BLaER1 (cell line): ENCODE data around the gene CTSG.
A peak's percentile ranks its signal among the peaks of the same experiment; 100 is the strongest.

Source experiments
- H3K27ac ChIP-seq: shearing (Covaris generic); formaldehyde crosslinking; 2 replicates; pipeline ENCODE4 v1.8.1; 2022
- H3K27me3 ChIP-seq: shearing (Covaris generic); formaldehyde crosslinking; 2 replicates; pipeline ENCODE4 v1.8.1; 2022
- H3K36me3 ChIP-seq: shearing (Covaris generic); formaldehyde crosslinking; 2 replicates; pipeline ENCODE4 v1.8.1; 2022
- H3K4me1 ChIP-seq: shearing (Covaris generic); formaldehyde crosslinking; 2 replicates; pipeline ENCODE4 v1.8.1; 2022
- H3K4me2 ChIP-seq: shearing (Covaris generic); formaldehyde crosslinking; 2 replicates; pipeline ENCODE4 v1.8.1; 2022
- H3K4me3 ChIP-seq: shearing (Covaris generic); formaldehyde crosslinking; 2 replicates; pipeline ENCODE4 v1.8.1; 2022
- H3K9ac ChIP-seq: shearing (Covaris generic); formaldehyde crosslinking; 2 replicates; pipeline ENCODE4 v1.8.1; 2022
- H3K9me3 ChIP-seq: shearing (Covaris generic); formaldehyde crosslinking; 2 replicates; pipeline ENCODE4 v1.8.1; 2022
- H4K20me1 ChIP-seq: shearing (Covaris generic); formaldehyde crosslinking; 2 replicates; pipeline ENCODE4 v1.8.1; 2022
- Cebpa-rat ChIP-seq: shearing (Covaris generic); IDR thresholded peaks from 2 replicates; pipeline ENCODE4 v1.8.1; 2022

The CTSG gene, protein sequence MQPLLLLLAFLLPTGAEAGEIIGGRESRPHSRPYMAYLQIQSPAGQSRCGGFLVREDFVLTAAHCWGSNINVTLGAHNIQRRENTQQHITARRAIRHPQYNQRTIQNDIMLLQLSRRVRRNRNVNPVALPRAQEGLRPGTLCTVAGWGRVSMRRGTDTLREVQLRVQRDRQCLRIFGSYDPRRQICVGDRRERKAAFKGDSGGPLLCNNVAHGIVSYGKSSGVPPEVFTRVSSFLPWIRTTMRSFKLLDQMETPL

DNA sequence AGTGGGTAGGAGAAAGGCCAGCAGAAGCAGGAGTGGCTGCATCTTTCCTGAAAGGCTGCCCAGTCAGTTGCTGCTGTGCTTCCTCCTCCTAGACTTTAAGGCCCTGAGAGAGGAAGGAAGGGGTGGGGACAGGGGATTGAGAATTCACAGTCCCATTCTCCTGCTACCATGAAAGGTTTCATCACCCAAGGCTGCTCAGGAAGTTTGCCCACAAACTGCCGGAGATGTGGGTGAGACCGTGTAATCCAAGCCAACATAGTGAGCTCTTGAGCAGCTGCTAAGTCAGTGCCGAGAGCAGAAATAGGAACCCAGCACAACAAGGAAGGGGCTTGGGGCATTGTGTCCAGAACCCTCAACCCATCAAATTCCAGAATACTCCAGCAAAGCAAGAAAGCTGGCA lies at the start of gene CTSG:
Gene CTSG, minus strand, starts transcription at position 69 of the 400 bp plus-strand sequence. Its CDS starts 27 bp downstream, at position 42.
- no peaks in the 10 kb centered on the region for H4K20me1 ChIP-seq
- H3K9me3 ChIP-seq: peaks cover 7% of the 10 kb centered on the region
- H3K4me2 ChIP-seq: peak within 1 kb of the TSS; percentile 63
- peak; percentile 45; the same call in 1 of the 2 replicates for TF ChIP-seq Cebpa-rat
- no peaks in the 10 kb centered on the region for H3K36me3 ChIP-seq
- no peak within 1 kb of the TSS for H3K4me3 ChIP-seq
- no peak within 1 kb of the TSS for H3K9ac ChIP-seq
- no peaks in the 10 kb centered on the region for H3K27me3 ChIP-seq
- H3K27ac ChIP-seq: peak within 1 kb of the TSS; percentile 50
- H3K4me1 ChIP-seq: peaks cover 17% of the 10 kb centered on the region

DNA sequence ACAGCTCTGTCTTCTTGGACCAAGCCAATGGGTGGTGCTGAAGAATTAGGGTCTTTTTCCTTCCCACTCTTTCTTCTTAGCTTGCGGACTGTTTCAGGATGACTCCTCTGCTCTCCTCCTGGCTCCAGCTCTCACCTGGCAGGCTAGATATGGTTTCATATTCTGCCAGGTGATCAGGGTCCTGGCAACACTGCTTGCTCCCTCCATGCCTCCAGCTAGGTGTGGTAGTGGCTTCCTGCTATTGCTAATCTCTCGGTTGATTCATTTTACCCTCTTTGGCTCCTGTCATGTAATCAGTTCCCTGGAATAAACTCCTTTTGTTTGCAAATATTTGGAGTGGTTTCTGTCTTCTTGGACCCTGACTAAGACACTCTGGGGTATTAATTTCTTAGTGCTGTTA lies 37.7 kb upstream of the CTSG start:
- no peak for TF ChIP-seq Cebpa-rat

DNA sequence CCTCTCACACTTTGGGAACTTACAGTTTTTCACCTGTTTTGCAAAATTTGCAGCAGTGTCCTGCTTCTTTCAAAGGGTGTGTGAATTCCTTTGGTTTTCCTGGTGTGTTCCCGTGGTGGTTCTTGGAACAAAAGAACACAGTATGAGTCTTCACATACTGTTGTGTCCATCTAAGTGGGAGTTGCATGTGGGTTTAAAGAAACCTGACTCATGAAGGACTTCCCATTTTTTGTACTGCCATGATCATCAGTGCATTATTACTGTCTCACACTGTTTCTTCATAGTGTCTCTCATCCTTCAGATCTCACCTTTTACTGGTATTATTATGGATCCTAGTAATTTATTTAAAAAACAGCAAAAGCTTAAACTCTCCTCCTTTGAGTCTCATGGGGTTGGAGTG lies 37.2 kb upstream of the CTSG start:
- no peak overlapping the region for H3K4me2 ChIP-seq
- no peak overlapping the region for H3K9ac ChIP-seq
- no peak overlapping the region for H3K27ac ChIP-seq
- no peak overlapping the region for H3K4me3 ChIP-seq
- 0 out of 2 replicates have a peak, but pooled peaks cover under 1% of the 10 kb centered on the region for H3K9me3 ChIP-seq
- H3K27me3 ChIP-seq: no peaks in the 10 kb centered on the region
- H3K4me1 ChIP-seq: no peaks in the 10 kb centered on the region
- no peaks in the 10 kb centered on the region for H3K36me3 ChIP-seq
- H4K20me1 ChIP-seq: no peaks in the 10 kb centered on the region
- no peak for TF ChIP-seq Cebpa-rat

More for the DNA sequence above, 37.7 kb upstream of the CTSG start:
- Histone ChIP-seq H3K27me3 (no peaks in the 10 kb centered on the region), H3K36me3 (no peaks in the 10 kb centered on the region), H3K9ac (no peak overlapping the region), H3K4me3 (no peak overlapping the region), H3K4me1 (no peaks in the 10 kb centered on the region), H3K27ac (no peak overlapping the region), H3K9me3 (0 out of 2 replicates have a peak, but pooled peaks cover 6% of the 10 kb centered on the region), H3K4me2 (no peak overlapping the region), H4K20me1 (no peaks in the 10 kb centered on the region)

DNA sequence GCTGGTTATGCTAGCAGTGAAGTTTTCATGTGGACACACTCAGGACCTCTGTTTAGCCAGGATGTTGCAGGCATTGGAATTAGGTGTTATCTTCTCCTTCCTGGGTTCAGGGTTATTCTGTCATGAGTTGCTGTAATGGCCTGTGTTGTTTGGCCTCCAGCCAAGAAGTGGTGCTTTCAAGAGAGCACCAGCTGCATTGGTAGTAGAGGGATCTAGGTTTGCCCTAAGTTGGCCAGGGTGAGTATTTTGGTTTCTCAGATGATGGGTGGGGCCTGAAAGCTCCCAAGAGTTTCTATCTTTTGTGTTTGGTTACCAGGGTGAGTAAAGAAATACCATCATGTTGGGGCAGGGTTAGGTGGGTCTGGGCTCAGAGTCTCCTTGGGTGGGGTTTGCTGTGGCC lies 36.1 kb upstream of the CTSG start:
- Histone ChIP-seq H3K4me1 (peaks cover 8% of the 10 kb centered on the region; the same call in 1 of the 2 replicates), H3K27ac (no peak overlapping the region), H3K36me3 (no peaks in the 10 kb centered on the region), H3K4me2 (no peak overlapping the region), H4K20me1 (no peaks in the 10 kb centered on the region), H3K9me3 (no peaks in the 10 kb centered on the region), H3K27me3 (no peaks in the 10 kb centered on the region), H3K4me3 (no peak overlapping the region), H3K9ac (no peak overlapping the region)
- TF ChIP-seq Cebpa-rat: no peak

DNA sequence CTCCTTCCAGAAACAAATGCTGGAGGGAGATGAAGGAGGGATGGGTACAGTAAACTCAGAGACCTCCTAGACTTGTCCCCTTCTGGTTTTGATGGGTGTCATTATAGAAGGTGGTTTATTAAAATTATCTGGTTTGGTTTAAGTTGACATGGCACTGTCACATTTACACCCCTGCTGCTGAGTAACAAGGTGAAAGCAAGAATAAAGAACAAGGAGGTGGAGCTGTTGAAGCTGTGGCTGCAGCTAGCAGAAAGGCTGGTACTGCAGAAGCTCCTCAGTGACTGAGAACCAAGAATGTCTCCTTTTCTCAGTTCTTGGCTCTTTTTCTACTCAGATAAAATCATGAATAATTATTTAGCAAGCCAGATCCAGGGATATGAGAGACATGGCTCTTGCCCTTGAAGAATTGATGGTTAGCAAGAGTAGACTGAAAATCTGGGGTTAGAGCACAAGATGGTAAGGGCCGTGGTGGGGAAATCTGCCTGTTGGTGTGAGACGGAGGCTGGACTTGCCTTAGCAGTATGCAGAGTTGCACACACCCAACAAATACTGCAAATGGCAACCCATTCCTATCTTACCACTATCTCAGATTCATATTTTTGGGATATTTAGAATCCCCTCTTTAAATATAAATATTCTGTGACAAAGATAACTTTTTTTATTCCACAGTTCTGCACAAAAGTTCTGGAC lies 33.8 kb upstream of the CTSG start, which contains the start of gene GZMH:
Gene GZMH, minus strand, starts transcription at position 31 of the 690 bp plus-strand sequence. CDS start 72 bp downstream, outside the sequence.
- Histone ChIP-seq H4K20me1 (no peaks in the 10 kb centered on the region), H3K4me3 (no peak within 1 kb of the TSS), H3K4me2 (no peak within 1 kb of the TSS), H3K27ac (no peak within 1 kb of the TSS), H3K9ac (no peak within 1 kb of the TSS), H3K4me1 (peaks cover 15% of the 10 kb centered on the region; the same call in 1 of the 2 replicates), H3K27me3 (no peaks in the 10 kb centered on the region), H3K9me3 (0 out of 2 replicates have a peak, but pooled peaks cover under 1% of the 10 kb centered on the region), H3K36me3 (no peaks in the 10 kb centered on the region)
- no peak for TF ChIP-seq Cebpa-rat

DNA sequence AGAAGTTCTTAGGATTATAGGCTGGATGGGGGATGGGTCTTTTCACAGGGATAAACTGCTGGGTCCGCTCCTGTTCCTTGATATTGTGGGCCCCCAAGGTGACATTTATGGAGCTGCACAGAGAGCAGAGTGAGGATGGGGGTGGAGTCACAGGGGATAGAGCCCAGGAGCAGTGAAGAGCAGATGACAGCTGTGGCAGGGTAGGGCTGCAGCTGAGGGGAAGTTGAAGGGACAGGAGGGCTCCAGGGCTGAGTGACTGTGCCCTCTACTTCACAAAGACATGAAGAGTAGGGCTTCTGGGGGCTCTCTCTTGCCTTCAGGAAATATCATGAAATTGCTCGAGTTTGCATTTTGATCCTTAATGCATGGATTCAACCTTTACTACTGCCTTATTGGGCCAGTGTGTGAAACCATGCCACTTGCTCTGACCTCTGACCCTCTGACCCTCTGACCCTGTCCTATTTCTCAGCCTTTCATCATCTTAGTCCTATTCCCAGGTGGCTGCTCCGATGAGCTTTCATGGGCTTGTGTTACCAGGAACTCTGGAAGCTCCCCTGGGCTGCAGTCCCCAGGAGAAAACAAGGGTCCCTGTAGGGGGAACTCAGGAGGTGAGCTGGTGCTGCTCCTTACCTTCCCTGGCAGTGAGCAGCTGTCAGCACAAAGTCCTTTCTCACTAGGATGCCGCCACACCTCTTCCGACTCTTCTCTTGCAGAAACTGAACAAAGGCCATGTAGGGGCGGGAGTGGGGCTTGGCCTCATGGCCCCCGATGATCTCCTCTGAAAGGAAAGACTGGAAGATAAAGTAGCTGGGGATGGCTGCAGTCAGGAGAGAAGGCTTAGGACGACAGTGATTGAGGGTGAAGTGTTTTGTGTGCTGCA lies 31.8 kb upstream of the CTSG start:
- no peak for TF ChIP-seq Cebpa-rat
- H3K4me2 ChIP-seq: no peak overlapping the region
- H3K4me3 ChIP-seq: no peak overlapping the region
- no peaks in the 10 kb centered on the region for H3K36me3 ChIP-seq
- no peaks in the 10 kb centered on the region for H4K20me1 ChIP-seq
- H3K27me3 ChIP-seq: no peaks in the 10 kb centered on the region
- H3K27ac ChIP-seq: no peak overlapping the region
- 0 out of 2 replicates have a peak, but pooled peaks cover 4% of the 10 kb centered on the region for H3K9me3 ChIP-seq
- H3K4me1 ChIP-seq: peaks cover 15% of the 10 kb centered on the region; the same call in 1 of the 2 replicates
- no peak overlapping the region for H3K9ac ChIP-seq

DNA sequence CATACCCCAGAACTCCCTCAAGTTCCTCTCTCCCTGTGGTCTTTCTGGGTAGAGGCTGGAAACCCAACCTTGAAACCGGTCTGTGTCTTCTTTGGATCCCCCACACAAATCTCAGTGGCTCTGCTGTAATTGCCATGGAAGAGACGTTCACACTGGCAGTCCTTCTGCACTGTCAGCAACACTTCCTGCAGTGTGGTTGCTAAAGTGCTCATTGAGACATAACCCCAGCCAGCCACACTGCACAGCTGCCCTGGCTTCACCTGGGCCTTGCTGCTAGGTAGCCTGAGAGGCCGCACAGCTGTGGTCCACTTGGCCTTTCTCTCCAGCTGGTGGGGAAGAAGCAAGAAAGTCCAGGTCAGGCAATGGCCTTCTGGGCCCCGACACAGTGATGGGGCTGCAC lies 31.0 kb upstream of the CTSG start:
- H3K36me3 ChIP-seq: no peaks in the 10 kb centered on the region
- no peaks in the 10 kb centered on the region for H3K27me3 ChIP-seq
- peaks cover 8% of the 10 kb centered on the region for H3K9me3 ChIP-seq
- peaks cover 15% of the 10 kb centered on the region; the same call in 1 of the 2 replicates for H3K4me1 ChIP-seq
- no peak overlapping the region for H3K9ac ChIP-seq
- TF ChIP-seq Cebpa-rat: no peak
- H4K20me1 ChIP-seq: no peaks in the 10 kb centered on the region
- H3K4me2 ChIP-seq: no peak overlapping the region
- H3K27ac ChIP-seq: no peak overlapping the region
- H3K4me3 ChIP-seq: no peak overlapping the region

DNA sequence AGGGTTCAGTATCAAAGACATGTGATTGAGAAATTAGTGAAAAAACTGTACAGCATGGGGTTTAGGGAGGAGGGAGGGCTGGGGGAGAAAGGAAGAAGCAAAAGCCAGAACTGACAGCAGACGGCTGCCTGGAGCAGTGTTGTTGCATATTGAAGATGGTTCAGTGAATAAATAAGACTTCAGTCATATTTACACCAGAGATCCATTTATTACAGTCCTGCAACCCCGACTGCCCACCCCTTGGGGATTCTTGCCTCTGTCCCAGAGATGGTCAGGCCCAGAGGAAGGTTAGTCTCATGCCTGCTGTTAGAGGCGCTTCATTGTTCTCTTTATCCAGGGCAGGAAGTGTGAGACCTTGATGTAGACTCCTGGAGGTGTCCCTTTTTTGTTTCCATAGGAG lies 30.2 kb upstream of the CTSG start:
- Histone ChIP-seq H3K36me3 (no peaks in the 10 kb centered on the region), H3K27me3 (no peaks in the 10 kb centered on the region), H3K4me3 (no peak overlapping the region), H3K9me3 (peaks cover 13% of the 10 kb centered on the region), H3K9ac (no peak overlapping the region), H3K27ac (no peak overlapping the region), H3K4me1 (peaks cover 15% of the 10 kb centered on the region; the same call in 1 of the 2 replicates), H3K4me2 (no peak overlapping the region), H4K20me1 (no peaks in the 10 kb centered on the region)
- TF ChIP-seq Cebpa-rat: no peak

DNA sequence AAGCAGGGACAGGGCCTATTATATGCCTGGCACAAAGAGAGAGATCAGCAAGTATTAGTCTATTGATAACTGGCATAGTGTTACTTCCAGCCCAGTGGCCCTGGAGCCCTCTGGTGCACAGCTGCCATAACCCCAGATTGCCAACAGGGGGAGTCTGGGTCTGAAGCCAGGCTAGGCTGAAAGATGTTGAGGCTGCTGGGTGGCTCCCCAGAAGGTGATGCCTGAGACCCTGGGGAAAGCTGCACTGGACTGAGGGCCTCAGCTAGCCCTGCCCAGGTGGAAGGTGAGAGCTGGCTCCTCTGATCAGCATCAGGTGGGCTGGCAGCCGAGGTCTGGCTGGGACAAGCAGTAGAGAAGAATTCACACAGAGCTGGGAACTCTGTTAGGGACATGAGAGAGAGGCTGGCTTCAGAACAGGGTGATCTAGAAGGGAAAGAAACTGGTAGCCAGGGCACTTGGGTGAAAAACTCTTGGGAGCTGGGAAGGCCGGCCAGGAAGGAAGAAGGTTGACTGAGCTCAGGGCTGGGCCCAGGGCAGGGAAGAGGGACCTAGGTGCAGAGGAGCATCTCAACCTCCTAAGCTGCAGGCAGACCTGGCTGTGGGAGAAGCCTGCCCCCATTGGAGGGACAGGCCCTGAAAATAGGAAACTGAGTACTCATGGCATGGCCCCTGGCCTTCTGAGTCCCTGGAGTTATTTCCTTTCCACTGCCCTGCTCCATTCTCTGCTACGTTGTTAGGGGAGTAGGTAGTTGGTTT lies 29.6 kb upstream of the CTSG start:
- Histone ChIP-seq H3K4me2 (no peak overlapping the region), H3K36me3 (no peaks in the 10 kb centered on the region), H3K4me3 (no peak overlapping the region), H3K27ac (no peak overlapping the region), H3K27me3 (no peaks in the 10 kb centered on the region), H3K9me3 (peaks cover 18% of the 10 kb centered on the region), H3K9ac (no peak overlapping the region), H4K20me1 (no peaks in the 10 kb centered on the region), H3K4me1 (peaks cover 15% of the 10 kb centered on the region; the same call in 1 of the 2 replicates)
- no peak for TF ChIP-seq Cebpa-rat
